GM12878 (cell line): ENCODE results near the gene HERC2. TPM values are rescaled to one million over a fixed set of nuclear protein-coding genes. Genes with fewer than 3 reads are reported as not detected.

Source experiments
- ATAC-seq: fragments of 200-7000 bp; cut with Tn5 transposase; 3 replicates; pipeline ENCODE4 v1.9.1; 2020; ENCODE audit warnings: mild to moderate bottlenecking, moderate library complexity
- BruUV-seq: library from RNA; stranded (reverse); fragments of 400-500 nt; replicated peaks from 2 replicates; lab custom pipeline; 2021; lab: Mats Ljungman, UMichigan
- CTCF ChIA-PET: fragments of 300-600 bp; sonication (Branson Sonifier 250); formaldehyde crosslinking; extraction: SDS; loops from one replicate; lab custom pipeline; 2021; ENCODE audit warnings: inconsistent platforms; lab: Yijun Ruan, JAX
- POLR2A ChIA-PET: fragments of 350-600 bp; formaldehyde crosslinking; extraction: SDS; loops from one replicate; lab custom pipeline; 2021; ENCODE audit warnings: inconsistent platforms; lab: Charles Lee
- RAD21 ChIA-PET: fragments of 300-600 bp; sonication (Branson Sonifier 250); formaldehyde crosslinking; loops from one replicate; lab custom pipeline; 2023; ENCODE audit warnings: antibody characterized with exemption; ENCODE audit not compliant: unreplicated experiment; lab: Charles Lee
- SMC1A ChIA-PET: fragments of 300-600 bp; sonication (Branson Sonifier 250); formaldehyde crosslinking; loops from one replicate; lab custom pipeline; 2023; ENCODE audit not compliant: unreplicated experiment, uncharacterized antibody; lab: Charles Lee
- DNase-seq: peaks from one replicate; pipeline ENCODE4 v3.0.0-alpha.2; 2011; ENCODE audit warnings: low read depth, low spot score
- FAIRE-seq: peaks from 3 replicates; lab custom pipeline; 2011; peaks lifted over from hg19 to GRCh38; lab: Jason Lieb, UNC
- H2AFZ ChIP-seq: 2 replicates; pipeline ENCODE4 v1.6.0; 2011; ENCODE audit warnings: low read depth, low read length, control low read depth; ENCODE audit not compliant: control insufficient read depth
- H3K27ac ChIP-seq: 2 replicates; pipeline ENCODE4 v1.5.1; 2011; ENCODE audit warnings: control low read depth; ENCODE audit not compliant: control insufficient read depth, insufficient read depth
- H3K27me3 ChIP-seq, 2 experiments: replicated peaks in 1 of 2; 2 replicates each; pipeline versions ENCODE4 v1.6.0 to v1.6.1; 2011; ENCODE audit warnings: low read length in 1 of 2; ENCODE audit not compliant: control insufficient read depth in 2 of 2, insufficient read depth in 2 of 2
- H3K36me3 ChIP-seq, 2 experiments: 2 replicates each; pipeline ENCODE4 v1.5.1; 2011; ENCODE audit warnings: low read length in 1 of 2; ENCODE audit not compliant: control insufficient read depth in 2 of 2, insufficient read depth in 2 of 2
- H3K4me1 ChIP-seq: 2 replicates; pipeline ENCODE4 v1.6.1; 2011; ENCODE audit warnings: mild to moderate bottlenecking, low read length, moderate library complexity, mixed read lengths; ENCODE audit not compliant: control insufficient read depth, insufficient read depth
- H3K4me2 ChIP-seq: 2 replicates; pipeline ENCODE4 v1.6.0; 2011; ENCODE audit warnings: control low read depth; ENCODE audit not compliant: control insufficient read depth, insufficient read depth
- H3K4me3 ChIP-seq: fragments of 200-600 bp; sonication (generic); 2 replicates; pipeline ENCODE4 v1.5.1; 2016
- H3K79me2 ChIP-seq: 2 replicates; pipeline ENCODE4 v1.6.0; 2011; ENCODE audit warnings: low read length; ENCODE audit not compliant: control insufficient read depth, insufficient read depth
- H3K9ac ChIP-seq: 2 replicates; pipeline ENCODE4 v1.8.0; 2011; ENCODE audit warnings: low read length, control low read depth, mixed read lengths; ENCODE audit not compliant: control insufficient read depth, insufficient read depth
- H3K9me3 ChIP-seq: replicated peaks from 3 replicates; pipeline ENCODE4 v1.5.1; 2011; ENCODE audit warnings: mild to moderate bottlenecking, low read length; ENCODE audit not compliant: control insufficient read depth, insufficient read depth
- H4K20me1 ChIP-seq: 2 replicates; pipeline ENCODE4 v1.6.0; 2011; ENCODE audit not compliant: control insufficient read depth, insufficient read depth
- BACH1 ChIP-seq: fragments of 450-650 bp; IDR thresholded peaks from 2 replicates; pipeline ENCODE4 v1.6.1; 2017; ENCODE audit warnings: mild to moderate bottlenecking, borderline replicate concordance
- CBFB ChIP-seq: IDR thresholded peaks from 2 replicates; pipeline ENCODE4 v1.6.1; 2016; ENCODE audit warnings: antibody characterized with exemption, low read depth
- CEBPB ChIP-seq, 2 experiments: fragments of 150-350 bp in 1 of 2; IDR thresholded peaks; 2 replicates each; pipeline ENCODE4 v1.6.1; 2012 to 2014; ENCODE audit warnings: low read depth in 2 of 2, low read length in 2 of 2, borderline replicate concordance in 1 of 2, inconsistent platforms in 1 of 2
- ETV6 ChIP-seq, 2 experiments: fragments of 450-650 bp in 1 of 2; IDR thresholded peaks in 1 of 2; conservative IDR thresholded peaks in 1 of 2; 2 replicates each; pipeline ENCODE4 v1.6.1; 2014; ENCODE audit warnings: antibody characterized with exemption in 1 of 2, borderline replicate concordance in 1 of 2, low read depth in 1 of 2, mild to moderate bottlenecking in 1 of 2, moderate library complexity in 1 of 2
- GATAD2B ChIP-seq: fragments of 450-650 bp; conservative IDR thresholded peaks from 2 replicates; pipeline ENCODE4 v1.6.1; 2017; ENCODE audit warnings: low read depth, mild to moderate bottlenecking, moderate library complexity
- IKZF1 ChIP-seq: fragments of 450-650 bp; conservative IDR thresholded peaks from 2 replicates; pipeline ENCODE4 v1.6.1; 2017; ENCODE audit warnings: antibody characterized with exemption, mild to moderate bottlenecking
- IKZF2 ChIP-seq, 2 experiments: fragments of 450-650 bp; IDR thresholded peaks; 2 replicates each; pipeline ENCODE4 v1.6.1; 2017; ENCODE audit warnings: mild to moderate bottlenecking in 2 of 2, moderate library complexity in 2 of 2
- IRF3 ChIP-seq: fragments of 450-650 bp; IDR thresholded peaks from 2 replicates; pipeline ENCODE4 v1.6.1; 2014; ENCODE audit warnings: mild to moderate bottlenecking
- LARP7 ChIP-seq: fragments of 450-650 bp; IDR thresholded peaks from 2 replicates; pipeline ENCODE4 v1.6.1; 2017; ENCODE audit warnings: mild to moderate bottlenecking
- NFXL1 ChIP-seq: fragments of 450-650 bp; IDR thresholded peaks from 2 replicates; pipeline ENCODE4 v1.6.1; 2017; ENCODE audit warnings: antibody characterized with exemption, mild to moderate bottlenecking, borderline replicate concordance
- POU2F2 ChIP-seq: IDR thresholded peaks from 3 replicates; pipeline ENCODE4 v1.6.1; 2011; ENCODE audit warnings: low read depth, mild to moderate bottlenecking, low read length, borderline replicate concordance
- RBBP5 ChIP-seq: fragments of 200-600 bp; sonication (generic); conservative IDR thresholded peaks from 2 replicates; pipeline ENCODE4 v1.6.1; 2016
- RCOR1 ChIP-seq: conservative IDR thresholded peaks from 2 replicates; pipeline ENCODE4 v1.6.1; 2012; ENCODE audit warnings: low read depth, low read length, improper control_type of control experiment
- SMAD1 ChIP-seq: fragments of 450-650 bp; IDR thresholded peaks from 2 replicates; pipeline ENCODE4 v1.6.1; 2018; ENCODE audit warnings: mild to moderate bottlenecking, low read depth; ENCODE audit not compliant: partially characterized antibody
- SMARCA5 ChIP-seq: fragments of 450-650 bp; IDR thresholded peaks from 2 replicates; pipeline ENCODE4 v1.6.1; 2017; ENCODE audit warnings: mild to moderate bottlenecking
- TCF3 ChIP-seq: IDR thresholded peaks from 2 replicates; pipeline ENCODE4 v1.6.1; 2012; ENCODE audit warnings: low read depth, mild to moderate bottlenecking, low read length, borderline replicate concordance; ENCODE audit not compliant: insufficient read depth
- ZNF207 ChIP-seq: fragments of 450-650 bp; IDR thresholded peaks from 2 replicates; pipeline ENCODE4 v1.6.1; 2014; ENCODE audit warnings: antibody characterized with exemption, mild to moderate bottlenecking, borderline replicate concordance
- WGBS: methylation state at CpG from one replicate; pipeline ENCODE4 v1.1.6; 2016; ENCODE audit warnings: low lambda C conversion rate; ENCODE audit not compliant: insufficient replicate concordance, insufficient coverage; ENCODE audit errors: missing lambda C conversion rate; 5-methylcytosine and 5-hydroxymethylcytosine counted together
- in situ Hi-C: fragments of 300-500 bp; cut with MboI; formaldehyde crosslinking; loops from 9 replicates; pipeline ENCODE4 v1.14.3; 2018; ENCODE audit warnings: mixed read lengths
- intact Hi-C: fragments of 100-400 bp; cut with micrococcal nuclease; formaldehyde crosslinking; loops from one replicate; pipeline ENCODE4 v1.14.2; 2022; ENCODE audit not compliant: unreplicated experiment
- polyA plus RNA-seq, 11 experiments: library from polyadenylated mRNA; depleted of rRNA in 4 of 11; unstranded in 6 of 11; stranded (reverse) in 5 of 11; fragments of >200 nt; fragmentation: Nextera tagmentation in 4 of 11; fragmentation: Illumina TruSeq in 1 of 11; extraction: Ambion mirVana in 4 of 11; extraction: Trizol in 1 of 11; gene quantifications; 1 replicate in 1 of 11; 2 replicates in 10 of 11; pipeline versions ENCODE4 v1.2.1 to v1.2.3, GENCODE V29; 2011 to 2016; ENCODE audit warnings: inconsistent platforms in 2 of 11, missing spikeins in 2 of 11, low read depth in 1 of 11
- total RNA-seq, 4 experiments: library from RNA; depleted of rRNA in 3 of 4; stranded (reverse); fragments of >200 nt in 3 of 4; fragmentation: Illumina TruSeq in 1 of 4; extraction: Trizol in 1 of 4; gene quantifications; 2 replicates each; pipeline versions ENCODE4 v1.2.1 to v1.2.3, GENCODE V29; 2013 to 2021
- TF ChIP-seq, protein P1 (sequence below), 3 experiments: IDR thresholded peaks in 2 of 3; conservative IDR thresholded peaks in 1 of 3; 2 replicates each; pipeline ENCODE4 v1.5.1; 2011; ENCODE audit warnings: low read depth in 3 of 3, low read length in 3 of 3, mild to moderate bottlenecking in 3 of 3, control low read depth in 2 of 3, moderate library complexity in 2 of 3, inconsistent platforms in 1 of 3, mixed read lengths in 1 of 3; ENCODE audit not compliant: control insufficient read depth in 2 of 3, insufficient read depth in 1 of 3; ENCODE audit errors: extremely low read depth in 1 of 3
- TF ChIP-seq, protein P2 (sequence below): IDR thresholded peaks from 2 replicates; pipeline ENCODE4 v1.6.1; 2011; ENCODE audit warnings: mild to moderate bottlenecking, low read depth, low read length, moderate library complexity; ENCODE audit not compliant: insufficient replicate concordance

HERC2 gene
- total and polyA plus RNA-seq, 10 of the 15 experiments (the other 5 are each of a cell fraction or from before 2014, with no cell fraction given): 6.1 to 39.0 (median 24.0) TPM

- TF ChIP-seq, protein P1, sequence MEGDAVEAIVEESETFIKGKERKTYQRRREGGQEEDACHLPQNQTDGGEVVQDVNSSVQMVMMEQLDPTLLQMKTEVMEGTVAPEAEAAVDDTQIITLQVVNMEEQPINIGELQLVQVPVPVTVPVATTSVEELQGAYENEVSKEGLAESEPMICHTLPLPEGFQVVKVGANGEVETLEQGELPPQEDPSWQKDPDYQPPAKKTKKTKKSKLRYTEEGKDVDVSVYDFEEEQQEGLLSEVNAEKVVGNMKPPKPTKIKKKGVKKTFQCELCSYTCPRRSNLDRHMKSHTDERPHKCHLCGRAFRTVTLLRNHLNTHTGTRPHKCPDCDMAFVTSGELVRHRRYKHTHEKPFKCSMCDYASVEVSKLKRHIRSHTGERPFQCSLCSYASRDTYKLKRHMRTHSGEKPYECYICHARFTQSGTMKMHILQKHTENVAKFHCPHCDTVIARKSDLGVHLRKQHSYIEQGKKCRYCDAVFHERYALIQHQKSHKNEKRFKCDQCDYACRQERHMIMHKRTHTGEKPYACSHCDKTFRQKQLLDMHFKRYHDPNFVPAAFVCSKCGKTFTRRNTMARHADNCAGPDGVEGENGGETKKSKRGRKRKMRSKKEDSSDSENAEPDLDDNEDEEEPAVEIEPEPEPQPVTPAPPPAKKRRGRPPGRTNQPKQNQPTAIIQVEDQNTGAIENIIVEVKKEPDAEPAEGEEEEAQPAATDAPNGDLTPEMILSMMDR (IDR thresholded peaks at IDR 0.05 in 2 of 3, conservative IDR thresholded peaks at IDR 0.05 in 1 of 3; ENCODE audit: control insufficient read depth in 2 of 3, extremely low read depth in 1 of 3, insufficient read depth in 1 of 3, low read depth in 3 of 3, low read length in 3 of 3): no peak
- no peak for TF ChIP-seq ZNF207
- TF ChIP-seq, all 136 proteins: peak for 0
Observed at GRCh38 chr15:28105793-28106192, 216.2 kb downstream of the HERC2 start (continued).

DNA sequence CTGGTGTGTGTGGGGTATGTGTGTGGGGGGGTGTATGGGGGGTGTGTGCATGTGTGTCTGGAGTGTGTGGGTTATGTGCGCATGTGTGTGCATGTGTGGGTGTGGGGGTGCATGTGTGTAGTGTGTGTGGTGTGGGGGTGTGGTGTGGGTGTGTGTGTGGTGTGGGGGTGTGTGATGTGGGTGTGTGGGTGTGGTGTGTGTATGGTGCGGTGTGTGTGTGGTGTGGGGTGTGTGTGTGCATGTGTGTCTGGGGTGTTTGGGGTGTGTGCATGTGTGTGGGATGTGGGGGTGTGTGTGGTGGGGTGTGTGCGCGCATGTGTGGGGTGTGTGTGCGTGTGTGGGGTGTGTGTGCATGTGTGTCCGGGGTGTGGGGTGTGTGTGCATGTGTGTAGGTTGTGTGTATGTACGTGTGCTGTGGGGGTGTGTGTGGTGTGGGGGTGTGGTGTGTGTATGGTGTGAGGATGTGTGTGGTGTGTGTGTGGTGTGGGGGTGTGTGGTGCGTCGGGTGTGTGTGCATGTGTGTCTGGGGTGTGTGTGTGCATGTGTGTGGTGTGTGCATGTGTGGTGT, 216.7 kb downstream of the HERC2 start:
- Histone ChIP-seq H3K36me3 (no peaks in the 10 kb centered on the region), H3K4me2 (no peak overlapping the region), H4K20me1 (no peaks in the 10 kb centered on the region), H3K4me1 (no peaks in the 10 kb centered on the region), H3K9me3 (no peaks in the 10 kb centered on the region), H3K79me2 (no peaks in the 10 kb centered on the region), H2AFZ (no peak overlapping the region), H3K27ac (no peak overlapping the region), H3K9ac (no peak overlapping the region), H3K4me3 (no peak overlapping the region), H3K27me3 (peaks cover 3% of the 10 kb centered on the region in 2 experiments; a peak in 1 of 4 replicates)
- ChIA-PET RAD21 (no interaction called here), SMC1A (no interaction called here), POLR2A (no interaction called here), CTCF (no interaction called here)
- in situ Hi-C loops (no loop called here), intact Hi-C loops (no loop called here)
- no peak for ATAC-seq
- FAIRE-seq: no peak
- 98% methylated on average over 6 of the region's 9 CpGs for WGBS
- TF ChIP-seq CBFB: no peak
- TF ChIP-seq, protein P2, sequence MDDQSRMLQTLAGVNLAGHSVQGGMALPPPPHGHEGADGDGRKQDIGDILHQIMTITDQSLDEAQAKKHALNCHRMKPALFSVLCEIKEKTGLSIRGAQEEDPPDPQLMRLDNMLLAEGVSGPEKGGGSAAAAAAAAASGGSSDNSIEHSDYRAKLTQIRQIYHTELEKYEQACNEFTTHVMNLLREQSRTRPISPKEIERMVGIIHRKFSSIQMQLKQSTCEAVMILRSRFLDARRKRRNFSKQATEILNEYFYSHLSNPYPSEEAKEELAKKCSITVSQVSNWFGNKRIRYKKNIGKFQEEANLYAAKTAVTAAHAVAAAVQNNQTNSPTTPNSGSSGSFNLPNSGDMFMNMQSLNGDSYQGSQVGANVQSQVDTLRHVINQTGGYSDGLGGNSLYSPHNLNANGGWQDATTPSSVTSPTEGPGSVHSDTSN: no peak
- no peak for TF ChIP-seq CEBPB (IDR thresholded peaks at IDR 0.05; ENCODE audit: borderline replicate concordance in 1 of 2, low read depth in 2 of 2, low read length in 2 of 2)
- TF ChIP-seq IKZF1: no peak
- no peak for TF ChIP-seq RBBP5
- TF ChIP-seq SMAD1: no peak
- no peak for TF ChIP-seq ETV6 (conservative IDR thresholded peaks at IDR 0.05 in 1 of 2, IDR thresholded peaks at IDR 0.05 in 1 of 2; ENCODE audit: borderline replicate concordance in 1 of 2, low read depth in 1 of 2)
- no peak for TF ChIP-seq TCF3
- no peak for TF ChIP-seq GATAD2B
- no peak for TF ChIP-seq RCOR1
- no peak for TF ChIP-seq IRF3
- no peak for TF ChIP-seq BACH1
- no peak for TF ChIP-seq SMARCA5
- no peak for TF ChIP-seq NFXL1
- TF ChIP-seq IKZF2 (IDR thresholded peaks at IDR 0.05): no peak
- TF ChIP-seq POU2F2: no peak
- no peak for TF ChIP-seq LARP7
- BruUV-seq: no TSS peak
- DNase-seq: no peak
